ENCODE data around the gene NR2C2. TPM values are rescaled to one million over a fixed set of nuclear protein-coding genes. Genes with fewer than 3 reads are reported as not detected.

NR2C2 gene
- total and polyA plus RNA-seq, 10 of the 15 experiments (the other 5 are each of a cell fraction or from before 2014, with no cell fraction given) = 2.7 to 30.3 (median 18.3) TPM

GRCh38 chr3:14947100-14947885, at the start of gene NR2C2 (continued):
- TF ChIP-seq REST (IDR thresholded peaks at IDR 0.05; ENCODE audit: low read depth, low read length) (0 out of 2 replicates have a peak, but pooled peaks have one; percentile 17), JUNB (IDR thresholded peaks at IDR 0.05) (no peak), KDM1A (IDR thresholded peaks at IDR 0.05; ENCODE audit: borderline replicate concordance) (no peak), MXI1 (IDR thresholded peaks at IDR 0.05; ENCODE audit: low read depth, low read length) (0 out of 2 replicates have a peak, but pooled peaks have one; percentile 11), YY1 (IDR thresholded peaks at IDR 0.05; ENCODE audit: low read depth, low read length) (peak; percentile 83), FOXK2 (IDR thresholded peaks at IDR 0.05) (no peak), USF1 (IDR thresholded peaks at IDR 0.05; ENCODE audit: borderline replicate concordance, extremely low read length, insufficient read depth, low read depth, low read length) (no peak), SIN3A (IDR thresholded peaks at IDR 0.05; ENCODE audit: low read depth, low read length) (peak; percentile 27; the same call in 1 of the 2 replicates), NR2F1 (conservative IDR thresholded peaks at IDR 0.05) (peak; percentile 100), EED (IDR thresholded peaks at IDR 0.05; ENCODE audit: low read depth) (no peak), E4F1 (IDR thresholded peaks at IDR 0.05; ENCODE audit: borderline replicate concordance, partially characterized antibody) (no peak), IKZF2 (IDR thresholded peaks at IDR 0.05) (no peak), SMAD5 (IDR thresholded peaks at IDR 0.05; ENCODE audit: low read depth) (no peak), ZNF622 (IDR thresholded peaks at IDR 0.05) (no peak), MTA3 (IDR thresholded peaks at IDR 0.05; ENCODE audit: borderline replicate concordance, low read length) (no peak), CBX5 (IDR thresholded peaks at IDR 0.05; ENCODE audit: low read depth) (0 out of 2 replicates have a peak, but pooled peaks have one; percentile 16), CREB1 (IDR thresholded peaks at IDR 0.05; ENCODE audit: low read depth) (peak; percentile 66)
- TF ChIP-seq, protein P1, sequence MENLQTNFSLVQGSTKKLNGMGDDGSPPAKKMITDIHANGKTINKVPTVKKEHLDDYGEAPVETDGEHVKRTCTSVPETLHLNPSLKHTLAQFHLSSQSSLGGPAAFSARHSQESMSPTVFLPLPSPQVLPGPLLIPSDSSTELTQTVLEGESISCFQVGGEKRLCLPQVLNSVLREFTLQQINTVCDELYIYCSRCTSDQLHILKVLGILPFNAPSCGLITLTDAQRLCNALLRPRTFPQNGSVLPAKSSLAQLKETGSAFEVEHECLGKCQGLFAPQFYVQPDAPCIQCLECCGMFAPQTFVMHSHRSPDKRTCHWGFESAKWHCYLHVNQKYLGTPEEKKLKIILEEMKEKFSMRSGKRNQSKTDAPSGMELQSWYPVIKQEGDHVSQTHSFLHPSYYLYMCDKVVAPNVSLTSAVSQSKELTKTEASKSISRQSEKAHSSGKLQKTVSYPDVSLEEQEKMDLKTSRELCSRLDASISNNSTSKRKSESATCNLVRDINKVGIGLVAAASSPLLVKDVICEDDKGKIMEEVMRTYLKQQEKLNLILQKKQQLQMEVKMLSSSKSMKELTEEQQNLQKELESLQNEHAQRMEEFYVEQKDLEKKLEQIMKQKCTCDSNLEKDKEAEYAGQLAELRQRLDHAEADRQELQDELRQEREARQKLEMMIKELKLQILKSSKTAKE (IDR thresholded peaks at IDR 0.05; ENCODE audit: low read depth, poor library complexity, severe bottlenecking) = no peak
